Stimulated activated naive CD8-positive, alpha-beta T cell treated with anti-CD3 and anti-CD28 coated beads, Interleukin-15, Interleukin-2, amounts not matched to agents 100 U/mL and 50 U/mL, for 24 hours (primary cell): ENCODE data around the gene RALGDS.

Experiments
- ATAC-seq: fragments of 150-1000 bp; cut with Tn5 transposase; one replicate; pipeline ENCODE4 v1.10.0; 2021
- DNase-seq: peaks from one replicate; pipeline ENCODE4 v3.0.0; 2021

Gene RALGDS

DNA sequence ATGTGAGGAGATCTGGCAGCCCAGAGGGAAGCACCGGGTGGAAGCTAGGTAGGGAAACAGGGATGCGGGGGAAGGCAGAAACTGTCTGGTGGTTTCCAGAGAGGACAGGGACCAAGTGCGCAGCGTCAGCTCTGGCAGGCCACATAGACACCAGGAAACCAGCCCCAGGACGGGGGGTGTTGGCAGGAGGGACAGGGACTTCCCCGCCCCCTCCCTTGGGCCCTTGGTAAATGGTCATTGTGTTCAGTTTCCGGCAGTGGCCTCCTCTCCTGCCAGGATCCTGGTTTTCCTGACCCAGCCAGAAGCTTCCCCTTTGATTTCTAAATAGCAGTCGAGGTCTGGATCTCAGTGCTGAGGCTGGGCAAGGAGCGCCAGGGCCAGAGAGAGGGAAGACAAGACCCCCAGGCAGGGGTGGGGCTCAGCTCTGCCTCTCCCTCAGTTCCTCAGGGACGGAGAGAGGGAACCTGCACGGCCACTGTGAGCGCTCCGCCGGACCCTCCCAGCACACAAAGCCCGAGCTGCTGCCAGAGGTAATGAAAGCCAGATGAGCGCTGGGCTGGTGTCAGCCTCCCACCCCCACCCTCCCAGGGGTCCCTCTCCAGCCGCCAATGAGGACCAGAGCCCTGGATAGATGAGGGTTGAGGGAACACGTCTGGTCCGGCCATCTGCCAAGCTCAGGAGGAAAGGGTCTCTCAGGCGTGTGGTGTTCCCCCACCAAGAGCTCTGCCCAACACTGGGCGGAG is 1.8 kb downstream of the RALGDS start:
- ATAC-seq (no peak), DNase-seq (no peak)

DNA sequence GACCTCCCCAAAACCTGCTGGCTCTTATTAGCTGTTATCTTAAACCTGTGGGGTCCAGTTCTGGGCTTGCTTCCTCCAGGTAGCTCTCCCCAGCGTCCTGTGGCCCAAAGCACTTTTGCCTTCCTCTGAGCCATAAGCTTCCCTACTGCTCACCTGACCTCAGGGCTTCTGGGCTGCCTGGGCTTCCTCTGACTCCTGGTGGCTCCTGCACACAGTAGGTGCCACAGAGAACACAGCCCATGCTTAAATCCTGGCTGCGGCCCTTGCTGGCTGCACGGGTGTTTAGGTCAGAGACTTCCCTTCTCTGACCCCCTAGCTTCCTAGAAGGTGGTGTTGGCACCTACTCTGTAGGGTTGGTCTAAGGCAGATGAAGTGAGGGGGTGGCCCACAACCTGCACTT is 2.5 kb downstream of the RALGDS start:
- DNase-seq = no peak
- ATAC-seq = no peak

DNA sequence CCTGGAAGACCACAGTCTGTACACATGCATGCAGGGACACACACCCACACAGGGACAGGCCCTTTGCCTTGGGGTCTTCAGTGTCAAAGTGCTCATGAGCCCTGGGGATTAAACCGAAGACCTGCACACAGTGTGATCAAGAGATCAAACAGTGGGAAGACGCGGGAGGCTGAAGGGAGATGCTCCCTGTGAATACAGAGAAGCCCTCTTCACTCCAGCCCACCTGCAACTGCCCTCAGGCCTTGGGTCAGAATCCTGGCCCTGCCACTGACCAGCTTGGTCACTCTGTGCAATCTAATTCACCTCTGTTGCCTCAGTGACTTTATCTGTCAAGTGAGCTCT is 2.9 kb downstream of the RALGDS start:
- ATAC-seq (no peak), DNase-seq (no peak)

- ATAC-seq (no peak), DNase-seq (no peak)
Measured at GRCh38 chr9:133117271-133118178, 3.5 kb downstream of the RALGDS start.

GRCh38 chr9:133116346-133117231 is 4.5 kb downstream of the RALGDS start:
- ATAC-seq (no peak), DNase-seq (no peak)

- peak; percentile 72 for DNase-seq
- ATAC-seq = peak; percentile 92
Measured at GRCh38 chr9:133115604-133116345, 5.3 kb downstream of the RALGDS start.

DNA sequence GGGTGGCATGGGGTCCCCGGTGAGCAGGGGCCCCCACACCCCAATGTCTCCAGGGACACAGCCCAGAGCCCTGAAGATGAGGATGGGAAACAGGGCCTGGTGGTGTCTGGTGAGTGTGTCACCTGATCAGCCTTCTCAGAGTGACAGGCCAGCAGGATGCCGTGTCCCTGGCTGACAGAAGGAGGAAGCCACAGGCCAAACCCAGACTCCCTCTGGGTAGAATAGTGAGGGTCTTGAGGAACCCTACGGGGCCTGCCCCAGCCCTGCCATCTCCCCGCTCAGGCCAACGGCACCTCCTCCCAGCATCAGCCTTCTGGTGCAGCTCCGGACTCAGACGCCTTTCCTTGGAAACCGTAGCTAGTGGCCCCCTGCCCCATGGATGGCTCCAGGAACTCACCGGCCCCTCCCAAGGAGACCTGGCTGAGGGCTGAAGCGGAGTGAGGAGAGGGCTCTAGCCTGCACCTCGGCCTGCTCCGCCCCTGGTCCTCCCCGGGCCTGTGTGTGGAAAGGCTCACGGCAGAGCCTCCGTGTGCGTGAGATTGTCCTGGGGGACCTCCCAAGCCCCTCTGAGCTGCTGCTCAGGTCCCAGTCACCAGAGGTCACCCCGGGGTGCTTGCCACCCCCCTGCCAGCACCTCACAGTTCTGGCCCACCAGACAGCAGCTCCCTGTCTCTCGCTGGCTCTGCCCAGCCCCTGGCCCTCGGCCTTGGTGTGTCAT is 6.0 kb downstream of the RALGDS start:
- ATAC-seq (peak; percentile 1), DNase-seq (no peak)

DNA sequence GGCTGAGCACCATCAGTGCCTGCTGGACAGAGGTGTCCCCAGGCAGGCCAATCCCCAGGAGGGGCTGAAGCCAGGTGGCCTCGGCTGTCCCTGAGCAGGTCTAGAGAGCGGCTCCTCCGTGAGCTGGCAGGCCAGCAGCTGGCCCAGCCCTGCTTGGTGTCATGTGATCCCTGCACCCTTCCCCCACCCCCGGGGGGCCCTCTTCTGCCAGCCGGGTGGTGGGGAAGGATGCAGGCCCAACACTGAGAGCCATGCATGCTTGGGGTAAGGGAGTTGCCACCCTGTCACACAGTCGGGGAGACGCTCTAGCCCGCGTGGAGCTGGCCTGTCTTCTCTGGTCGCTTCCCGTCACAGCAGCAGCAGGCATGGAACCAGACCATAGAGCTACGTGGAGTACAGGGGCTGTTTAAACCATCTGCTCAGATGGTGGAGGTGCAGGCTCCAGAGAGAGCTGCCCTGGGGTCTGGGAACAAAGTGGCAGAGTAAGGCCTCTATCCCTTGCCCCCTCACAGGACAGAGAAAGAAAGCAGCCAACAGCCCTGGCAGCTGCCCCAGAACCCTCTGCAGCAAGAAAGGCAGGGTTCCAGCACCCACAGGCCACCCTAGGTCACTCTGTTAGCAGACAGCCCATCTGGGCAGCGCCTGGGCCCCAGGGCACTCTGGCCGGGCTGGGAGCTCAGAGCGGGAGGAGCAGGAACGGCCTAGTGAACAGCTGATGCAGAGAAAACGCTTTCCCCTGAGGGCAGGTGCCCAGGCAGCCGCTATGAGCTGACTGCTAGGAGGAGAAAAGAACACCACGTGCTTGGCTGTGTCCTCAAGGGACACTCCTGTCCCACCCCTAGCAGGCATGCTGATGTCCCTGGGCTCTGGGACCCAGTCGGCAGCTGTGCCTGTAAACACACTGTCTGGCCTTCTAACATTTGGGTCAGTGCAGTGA is 6.8 kb downstream of the RALGDS start:
- DNase-seq (no peak), ATAC-seq (no peak)

DNA sequence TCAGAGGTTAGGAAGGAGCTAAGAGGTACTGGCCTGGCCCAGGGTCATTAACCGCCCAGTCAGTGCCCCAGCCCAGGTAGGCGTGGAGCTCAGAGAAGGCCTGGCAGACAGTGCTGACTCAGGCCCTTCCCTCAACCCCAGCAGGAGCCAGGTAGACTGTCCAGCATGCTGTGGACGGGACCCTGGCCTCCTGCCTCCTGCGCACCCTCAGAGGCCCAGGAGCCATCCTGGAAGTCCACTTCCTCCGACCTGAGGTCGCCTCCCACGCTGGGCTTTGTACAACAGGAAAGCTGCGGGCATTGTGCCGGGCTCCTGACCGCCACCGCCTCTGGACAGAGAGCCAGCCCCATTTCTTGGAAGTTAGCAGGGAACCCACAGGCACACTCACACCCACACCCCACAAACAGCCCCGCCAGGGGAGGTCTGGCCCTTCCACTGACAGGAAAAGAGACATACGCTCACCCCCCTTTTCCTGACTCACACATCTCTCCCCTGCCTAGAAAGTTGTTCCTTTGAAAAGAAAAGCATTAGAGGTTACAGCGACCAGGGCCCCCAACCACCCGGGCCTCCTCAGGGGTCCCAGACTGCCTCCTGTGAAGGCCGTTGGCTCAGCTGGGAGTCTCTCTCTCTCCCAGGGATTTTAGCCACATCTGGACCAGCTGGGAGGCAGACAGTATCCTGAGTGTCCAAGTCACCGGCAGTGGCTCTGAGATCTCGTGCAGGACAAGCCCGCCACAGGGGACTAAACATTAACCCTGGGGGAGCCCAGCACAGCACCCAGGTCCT is 7.7 kb downstream of the RALGDS start:
- DNase-seq (peak; percentile 40), ATAC-seq (no peak)

GRCh38 chr9:133112663-133113026 is 8.4 kb downstream of the RALGDS start:
- peak; percentile 52 for DNase-seq

DNA sequence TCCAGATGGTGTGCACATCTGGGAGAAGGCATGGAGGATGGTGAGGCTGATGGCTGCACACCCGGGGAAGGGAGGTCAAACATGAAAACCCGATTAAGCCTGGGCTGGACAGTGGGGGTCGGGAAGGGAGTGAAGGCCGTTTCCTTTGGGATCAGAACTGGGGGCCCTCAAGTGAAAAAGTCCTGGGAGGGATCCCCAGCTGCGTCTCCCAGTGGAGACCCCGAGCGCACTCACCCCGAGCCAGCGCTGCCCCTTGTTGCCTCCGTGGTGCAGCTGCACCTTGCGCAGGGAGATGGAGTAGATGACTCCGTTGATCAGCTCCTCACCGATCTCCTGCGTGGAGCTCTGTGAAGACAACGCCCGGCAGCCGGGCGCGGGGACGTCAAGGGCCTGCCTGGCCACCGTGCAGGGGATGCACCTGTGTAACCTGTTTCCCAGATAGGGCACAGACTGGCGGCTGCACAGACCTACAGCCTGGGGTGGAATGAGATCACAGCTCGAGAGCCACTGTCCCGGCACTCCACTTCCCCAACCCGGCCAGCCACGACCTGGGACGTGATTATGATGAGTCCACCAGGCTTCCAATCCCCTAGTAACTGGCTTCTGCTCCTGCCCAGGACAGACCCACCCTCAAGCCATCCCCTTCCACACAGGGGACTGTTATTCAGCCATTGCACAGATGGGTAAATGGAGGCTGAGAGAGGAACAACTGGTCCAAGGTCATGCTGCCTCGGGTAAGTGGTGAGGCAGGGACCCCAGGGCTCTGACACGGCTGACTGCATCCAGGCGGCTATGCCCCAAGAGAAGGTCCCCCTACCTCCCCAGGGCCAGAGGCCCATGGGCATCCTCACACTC is 9.0 kb downstream of the RALGDS start:
- no peak for ATAC-seq
- no peak for DNase-seq

More at GRCh38 chr9:133112663-133113026, 8.4 kb downstream of the RALGDS start:
- ATAC-seq = no peak

GRCh38 chr9:133109931-133110650 is 10.9 kb downstream of the RALGDS start:
- ATAC-seq = no peak
- no peak for DNase-seq

DNA sequence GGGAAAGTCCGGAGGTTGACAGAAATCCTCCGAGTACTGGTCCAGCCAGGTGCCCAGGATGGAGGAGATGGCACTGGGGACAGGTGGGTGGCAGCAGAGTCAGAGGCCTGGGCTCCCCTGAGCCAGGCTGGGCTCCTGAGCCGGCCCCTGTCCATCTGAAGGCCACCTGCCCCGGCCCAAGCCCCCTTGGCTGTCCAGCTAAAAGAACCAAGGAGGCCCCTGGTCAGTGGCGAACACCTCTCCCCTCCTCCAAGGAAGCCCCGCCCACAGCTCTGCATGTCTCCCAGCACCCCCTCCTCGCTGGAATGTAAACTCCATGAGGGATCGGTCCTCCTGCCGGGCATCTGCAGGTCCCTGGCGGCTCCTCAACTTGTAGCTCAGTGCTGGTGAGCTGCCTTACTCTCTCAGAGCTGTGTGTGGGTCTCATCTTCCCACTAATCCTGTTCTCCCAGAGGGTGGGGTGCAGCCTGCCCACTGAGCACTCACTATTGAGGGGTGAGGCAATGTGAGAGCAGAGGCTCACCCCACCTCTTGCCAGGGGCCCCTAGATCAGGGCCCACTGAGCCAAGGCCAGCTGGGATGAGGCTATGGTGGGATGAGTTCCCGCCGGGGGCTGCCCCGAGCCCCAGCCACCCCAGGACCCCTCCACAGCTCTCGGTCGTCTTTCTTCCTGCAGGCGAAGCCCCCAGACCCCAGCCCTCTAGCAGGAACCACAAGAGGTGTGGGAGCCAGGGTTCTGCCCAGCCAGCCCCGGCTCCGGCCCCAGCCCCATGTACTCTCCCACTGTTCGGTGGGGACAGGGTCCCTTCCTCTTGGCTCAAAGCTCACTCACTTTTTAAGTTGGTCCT is 12.0 kb downstream of the RALGDS start:
- DNase-seq (no peak), ATAC-seq (no peak)

GRCh38 chr9:133107961-133108793 is 12.9 kb downstream of the RALGDS start:
- no peak for DNase-seq

DNA sequence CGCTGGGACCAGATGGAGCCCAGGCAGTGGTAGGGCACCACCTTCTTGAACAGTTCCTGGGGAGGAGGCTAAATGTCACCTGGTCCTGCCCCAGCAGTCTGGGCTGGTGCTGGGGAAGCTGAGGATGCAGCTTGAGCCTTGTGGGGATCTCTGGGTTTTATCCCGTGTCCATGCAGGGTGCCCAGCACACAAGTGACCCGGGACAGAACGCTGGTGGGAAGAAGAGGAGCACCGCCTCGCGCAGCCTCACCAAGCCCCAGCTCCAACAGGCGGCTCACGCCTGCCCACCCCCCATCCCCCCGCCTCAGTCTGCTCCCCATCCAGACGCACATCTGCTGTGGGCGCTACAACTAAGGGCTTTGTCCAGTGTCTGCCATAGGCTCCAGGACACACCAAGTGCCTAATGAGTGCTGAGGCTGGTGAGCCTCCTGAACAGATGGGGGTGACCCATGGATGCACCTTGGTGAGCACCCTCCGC is 13.8 kb downstream of the RALGDS start:
- no peak for DNase-seq
- no peak for ATAC-seq

More at GRCh38 chr9:133107961-133108793, 12.9 kb downstream of the RALGDS start:
- no peak for ATAC-seq
